Activated CD4-positive, alpha-beta T cell treated with anti-CD3 and anti-CD28 coated beads, Interleukin-2, amount 50 U/mL, for 24 hours (primary cell): ENCODE data around the gene G6PC2.
A peak's percentile ranks its signal among the peaks of the same experiment; 100 is the strongest.
"Not testable (repeated sequence)": the region's sequence is repeated elsewhere in the genome, so short reads cannot be mapped to it uniquely, and the experiment has no call there.

Source experiments
- DNase-seq, 2 donors: peaks; one replicate each; pipeline ENCODE4 v3.0.0-alpha.2; 2020; ENCODE audit warnings: low read depth in 1 of 2, low spot score in 1 of 2

Gene G6PC2

GRCh38 chr2:168904358-168904757 lies 3.3 kb downstream of the G6PC2 start:
- no peak for DNase-seq

- no peak for DNase-seq
Observed at GRCh38 chr2:168907940-168908662, 7.0 kb downstream of the G6PC2 start.

GRCh38 chr2:168910330-168910729 lies 9.2 kb downstream of the G6PC2 start:
- no peak for DNase-seq

- DNase-seq = no peak
Observed at GRCh38 chr2:168912466-168912865, 11.4 kb downstream of the G6PC2 start.

GRCh38 chr2:168912901-168913369 lies 11.8 kb downstream of the G6PC2 start:
- DNase-seq = no peak

GRCh38 chr2:168913495-168913894 lies 12.4 kb downstream of the G6PC2 start:
- no peak for DNase-seq

- DNase-seq = no peak
Observed at GRCh38 chr2:168915441-168916330, 14.6 kb downstream of the G6PC2 start.

- no peak for DNase-seq
Observed at GRCh38 chr2:168916331-168916675, 15.2 kb downstream of the G6PC2 start.

GRCh38 chr2:168920504-168921157 lies 19.5 kb downstream of the G6PC2 start:
- peak in 1 of 2 donors; percentile 11 for DNase-seq

GRCh38 chr2:168926621-168927386 lies 25.7 kb downstream of the G6PC2 start:
- DNase-seq = no peak

GRCh38 chr2:168928113-168928831 lies 27.2 kb downstream of the G6PC2 start:
- no peak for DNase-seq

GRCh38 chr2:168929031-168929430 lies 27.9 kb downstream of the G6PC2 start:
- DNase-seq = no peak

- DNase-seq = no peak
Observed at GRCh38 chr2:168930242-168930641, 29.2 kb downstream of the G6PC2 start.

GRCh38 chr2:168932174-168932573 lies 31.1 kb downstream of the G6PC2 start:
- not testable (repeated sequence) for DNase-seq

GRCh38 chr2:168934826-168935225 lies 33.7 kb downstream of the G6PC2 start:
- no peak for DNase-seq

- no peak for DNase-seq
Observed at GRCh38 chr2:168935810-168936581, 34.9 kb downstream of the G6PC2 start.

- DNase-seq = no peak
Observed at GRCh38 chr2:168939061-168939460, 38.0 kb downstream of the G6PC2 start.

GRCh38 chr2:168939918-168940317 lies 38.8 kb downstream of the G6PC2 start:
- no peak for DNase-seq

GRCh38 chr2:168941297-168941696 lies 40.2 kb downstream of the G6PC2 start:
- DNase-seq = no peak

GRCh38 chr2:168944065-168944464 lies 43.0 kb downstream of the G6PC2 start:
- no peak for DNase-seq
